GM19025 (cell line): Measurements from ENCODE around the gene CXCL1.

Experiments used
- ATAC-seq: cut with Tn5 transposase; IDR thresholded peaks from one replicate; pipeline ENCODE4 v1.9.1; 2021; ENCODE audit warnings: mild to moderate bottlenecking, low read depth, moderate library complexity; ENCODE audit not compliant: unreplicated experiment

Gene CXCL1

GRCh38 chr4:73850261-73850970 is 18.8 kb upstream of the CXCL1 start:
- ATAC-seq = no peak

DNA sequence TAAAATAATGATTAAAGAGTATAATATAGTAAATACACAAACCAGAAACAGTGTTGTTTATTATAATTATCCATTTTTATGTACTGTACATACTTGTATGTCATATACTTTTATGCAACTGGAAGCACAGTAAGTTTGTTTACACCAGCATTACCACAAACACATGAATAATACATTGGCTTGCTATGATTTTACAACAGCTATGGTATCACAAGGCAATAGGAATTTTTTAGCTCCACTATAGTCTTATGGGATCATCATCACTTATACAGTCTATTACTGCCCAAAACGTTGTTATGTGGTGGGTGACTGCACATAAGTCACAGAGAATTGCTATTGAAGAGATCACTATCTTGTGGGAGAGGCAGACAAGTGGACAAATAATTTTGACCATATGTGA is 17.9 kb upstream of the CXCL1 start:
- ATAC-seq = no peak

- no peak for ATAC-seq
These were observed 16.4 kb upstream of the CXCL1 start for GRCh38 chr4:73852771-73853170.

- no peak for ATAC-seq
These were observed 15.9 kb upstream of the CXCL1 start, which contains the start of gene PF4V1 for GRCh38 chr4:73853246-73853704. PF4V1 (plus strand) TSS chr4:73853296; CDS start chr4:73853363, 67 bp downstream.

GRCh38 chr4:73853718-73854473 is 15.3 kb upstream of the CXCL1 start:
- no peak for ATAC-seq

- no peak for ATAC-seq
These were observed 13.8 kb upstream of the CXCL1 start for GRCh38 chr4:73855406-73855805.

- ATAC-seq = no peak
These were observed 12.7 kb upstream of the CXCL1 start for GRCh38 chr4:73856518-73856917.

DNA sequence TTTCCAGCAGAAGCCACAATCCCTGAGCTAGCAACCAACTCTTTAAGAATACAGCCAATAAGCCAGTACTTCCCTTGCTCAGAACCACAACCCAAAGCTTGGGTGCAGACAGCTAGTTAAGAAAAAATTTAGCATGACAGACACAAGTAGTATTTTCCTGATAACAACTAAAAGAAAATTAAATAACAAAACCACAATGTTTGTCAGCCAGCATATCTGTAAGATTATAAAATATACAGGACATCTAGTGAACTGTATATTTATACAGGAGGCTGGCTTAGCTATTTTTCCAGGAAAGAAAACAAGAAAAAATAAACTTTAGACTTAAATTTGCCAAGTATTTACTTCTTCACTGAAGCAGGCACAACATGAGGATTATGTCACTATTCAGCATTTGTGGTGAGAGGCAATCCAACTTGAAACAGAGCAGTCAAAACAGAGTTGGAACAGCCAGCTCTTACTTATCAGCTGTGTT is 9.5 kb upstream of the CXCL1 start:
- ATAC-seq = no peak

GRCh38 chr4:73860181-73860580 is 9.0 kb upstream of the CXCL1 start:
- no peak for ATAC-seq

GRCh38 chr4:73860917-73861316 is 8.3 kb upstream of the CXCL1 start:
- ATAC-seq = no peak

GRCh38 chr4:73862322-73862721 is 6.9 kb upstream of the CXCL1 start:
- ATAC-seq = no peak

DNA sequence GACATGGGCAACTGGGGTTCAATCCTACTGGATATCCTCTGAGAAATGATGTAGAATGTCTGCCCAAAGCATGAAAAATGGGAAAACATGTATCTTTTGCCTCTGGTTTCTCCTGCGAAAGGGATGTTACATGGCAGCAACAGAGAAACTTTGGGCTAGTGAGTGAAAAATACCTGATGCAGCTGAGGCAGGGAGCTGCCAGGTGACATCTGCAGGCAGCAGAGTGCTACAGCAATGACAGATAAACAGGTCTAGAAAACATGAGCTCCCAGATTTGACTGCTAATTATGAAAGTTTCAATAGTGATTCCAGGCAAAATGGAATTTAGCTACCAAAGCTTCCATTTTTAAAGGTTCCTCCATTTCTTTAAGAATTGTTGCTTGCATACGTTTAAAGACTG is 4.8 kb upstream of the CXCL1 start:
- no peak for ATAC-seq

DNA sequence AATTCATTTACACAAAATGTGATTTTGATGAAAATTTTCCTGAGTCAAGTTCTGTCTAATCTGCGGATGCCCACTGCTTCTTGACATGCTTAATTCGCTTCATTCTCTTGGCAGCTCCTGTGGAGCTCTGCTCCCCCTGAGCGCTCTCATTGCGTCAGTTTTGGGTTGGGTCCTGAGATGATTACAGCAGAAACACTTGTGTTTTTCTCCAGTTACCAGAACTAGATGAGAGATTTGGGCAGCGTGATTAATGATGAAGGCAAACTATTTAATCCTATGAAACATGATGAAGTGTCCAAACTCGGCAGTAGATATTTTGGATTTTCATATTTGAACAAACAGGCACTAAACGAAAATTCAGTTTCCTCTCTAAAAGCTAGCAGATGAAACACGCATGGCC is 4.2 kb upstream of the CXCL1 start:
- ATAC-seq = no peak

DNA sequence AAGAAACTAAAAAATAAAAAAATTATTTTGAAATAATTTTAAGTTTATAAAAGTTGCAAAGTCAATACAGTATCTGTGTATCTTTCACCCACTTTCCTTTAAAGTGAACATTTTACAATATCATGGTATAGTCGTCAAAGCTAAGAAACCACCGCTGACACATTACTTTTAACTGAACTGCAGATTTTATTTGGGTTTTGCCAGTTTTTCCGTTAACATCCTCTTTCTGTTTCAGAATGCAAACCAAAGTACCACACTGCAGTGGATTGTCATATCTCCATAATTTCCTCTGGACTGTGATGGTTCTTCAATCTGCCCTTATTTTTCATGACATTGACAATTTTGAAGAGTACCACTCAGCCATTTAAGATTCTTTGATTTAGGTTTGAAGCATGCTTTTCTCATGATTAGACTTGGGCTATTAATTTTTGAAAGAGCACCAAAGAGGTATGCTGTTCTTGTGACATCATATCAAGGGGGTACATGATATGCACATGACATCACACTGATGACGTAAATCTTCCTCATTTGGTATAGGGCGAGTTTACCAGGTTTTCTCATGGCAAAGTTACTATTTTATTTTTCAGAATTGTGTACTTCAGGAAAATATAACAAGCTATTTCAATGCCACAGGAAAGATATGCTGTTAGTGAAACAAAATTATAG is 3.6 kb upstream of the CXCL1 start:
- ATAC-seq = no peak

DNA sequence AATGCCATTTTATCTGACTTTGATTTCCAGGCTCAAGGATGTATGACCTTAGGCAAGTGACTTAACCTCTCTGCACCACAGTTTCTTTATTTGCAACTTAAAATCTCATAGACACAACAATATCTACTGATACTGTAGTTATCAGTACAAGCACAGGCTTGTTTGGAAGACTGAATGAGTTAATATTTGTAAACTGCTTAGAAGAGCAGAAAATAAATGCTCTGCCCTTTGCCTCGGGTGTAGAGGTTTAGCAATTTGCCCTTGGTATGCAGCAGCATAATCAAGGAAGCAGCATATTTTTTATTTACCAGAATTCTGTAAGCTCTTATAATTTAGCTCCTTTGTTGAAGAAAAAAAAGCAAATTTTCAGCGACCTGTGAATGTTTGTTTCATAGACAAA is 2.9 kb upstream of the CXCL1 start:
- no peak for ATAC-seq

- ATAC-seq = no peak
These were observed 1.4 kb upstream of the CXCL1 start for GRCh38 chr4:73867783-73868182.

DNA sequence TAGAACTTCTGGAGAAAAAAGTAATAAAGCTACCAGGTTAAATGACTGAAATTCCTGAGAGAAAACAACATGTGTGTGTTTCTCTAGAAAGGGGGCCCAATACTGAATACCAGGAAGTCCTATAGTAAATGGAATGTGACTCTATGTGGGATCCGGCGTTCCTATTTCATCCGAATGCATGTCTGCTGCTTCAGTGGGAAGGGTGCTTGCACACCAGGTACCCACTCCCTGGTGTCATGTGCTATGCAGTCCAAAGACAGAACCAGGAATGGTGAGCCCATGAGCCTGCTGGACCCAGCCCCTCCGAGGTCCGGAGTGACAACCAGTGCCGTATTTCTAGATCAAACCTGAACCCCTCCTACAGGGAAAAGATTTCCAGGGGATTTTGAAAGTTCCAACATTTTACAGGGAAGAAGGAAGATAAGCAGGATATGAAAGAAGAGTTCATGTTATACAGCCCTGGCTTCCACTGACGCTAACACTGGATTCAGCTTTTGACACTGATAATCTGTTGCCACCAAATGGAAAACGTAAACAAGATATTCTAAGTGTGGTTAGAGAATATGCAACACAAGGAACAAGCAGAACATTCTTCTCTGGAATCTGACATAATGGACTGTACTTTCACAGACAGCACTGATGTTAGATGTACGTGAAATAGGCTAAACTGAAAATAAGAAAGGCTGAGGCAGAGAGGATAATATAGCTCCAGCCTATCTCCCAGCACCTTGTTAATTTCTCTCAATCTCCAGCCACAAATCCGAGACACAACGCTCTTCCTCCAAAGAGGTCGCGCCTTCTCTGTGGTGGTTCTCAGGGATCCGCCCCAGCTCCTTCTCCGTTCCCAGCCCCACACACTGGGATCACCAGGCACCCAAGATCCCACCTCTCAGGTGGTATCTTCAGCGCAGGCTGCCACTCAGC is 725 bp upstream of the CXCL1 start:
- ATAC-seq = no peak

- no peak for ATAC-seq
These were observed 1.1 kb downstream of the CXCL1 start for GRCh38 chr4:73870260-73870659.

GRCh38 chr4:73870768-73871167 is 1.6 kb downstream of the CXCL1 start:
- ATAC-seq = no peak
